Measurements from ENCODE around the gene PLCB3. TPM values are rescaled to one million over a fixed set of nuclear protein-coding genes. Genes with fewer than 3 reads are reported as not detected.

Gene PLCB3
- total RNA-seq, 4 donors from 2014 or later, result 30.5 to 38.4 (median 37.4) TPM

DNA sequence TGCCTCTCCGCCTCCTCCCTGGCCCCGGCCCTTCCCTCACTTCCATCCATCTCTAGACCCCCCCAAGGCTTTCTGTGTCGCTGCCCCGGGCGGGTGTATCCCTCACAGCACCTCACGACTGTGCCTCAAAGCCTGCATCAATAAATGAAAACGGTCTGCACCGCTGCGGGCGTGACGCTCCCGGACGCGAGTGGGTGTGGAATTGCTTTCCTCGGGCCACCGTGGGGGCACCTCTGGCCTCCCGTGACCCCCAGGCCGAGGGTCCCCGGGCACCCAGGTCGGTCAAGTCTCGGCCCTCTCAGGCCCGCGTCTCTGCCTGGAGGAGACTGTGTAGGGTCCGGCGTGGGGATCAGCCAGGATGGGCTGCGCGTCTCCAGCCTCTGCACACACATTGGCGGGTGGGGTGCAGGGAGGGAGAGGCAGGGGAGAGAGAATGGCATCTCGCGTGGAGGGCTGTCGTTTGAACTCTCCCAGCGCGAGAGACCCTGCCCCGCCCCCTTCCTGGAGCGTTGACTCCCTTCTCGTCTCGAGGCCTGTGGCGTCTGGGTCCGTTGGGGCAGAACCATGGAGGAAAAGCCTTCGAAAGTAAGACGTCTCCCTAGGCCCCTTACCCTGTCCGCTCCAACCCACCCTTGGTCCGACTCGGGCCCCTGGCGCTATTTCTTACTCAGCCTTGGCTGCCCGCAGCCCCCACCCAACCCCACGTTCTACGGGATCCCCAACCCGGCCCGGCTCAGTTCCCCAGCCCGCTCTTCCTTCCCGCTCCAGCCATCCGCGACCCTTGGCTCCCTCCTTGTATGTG lies 48.7 kb downstream of the PLCB3 start, which contains the start of gene CATSPERZ:
Gene CATSPERZ, plus strand, starts transcription at position 512 of the 802 bp plus-strand sequence. Its CDS starts 53 bp downstream, at position 565.
- TF ChIP-seq, protein P1, sequence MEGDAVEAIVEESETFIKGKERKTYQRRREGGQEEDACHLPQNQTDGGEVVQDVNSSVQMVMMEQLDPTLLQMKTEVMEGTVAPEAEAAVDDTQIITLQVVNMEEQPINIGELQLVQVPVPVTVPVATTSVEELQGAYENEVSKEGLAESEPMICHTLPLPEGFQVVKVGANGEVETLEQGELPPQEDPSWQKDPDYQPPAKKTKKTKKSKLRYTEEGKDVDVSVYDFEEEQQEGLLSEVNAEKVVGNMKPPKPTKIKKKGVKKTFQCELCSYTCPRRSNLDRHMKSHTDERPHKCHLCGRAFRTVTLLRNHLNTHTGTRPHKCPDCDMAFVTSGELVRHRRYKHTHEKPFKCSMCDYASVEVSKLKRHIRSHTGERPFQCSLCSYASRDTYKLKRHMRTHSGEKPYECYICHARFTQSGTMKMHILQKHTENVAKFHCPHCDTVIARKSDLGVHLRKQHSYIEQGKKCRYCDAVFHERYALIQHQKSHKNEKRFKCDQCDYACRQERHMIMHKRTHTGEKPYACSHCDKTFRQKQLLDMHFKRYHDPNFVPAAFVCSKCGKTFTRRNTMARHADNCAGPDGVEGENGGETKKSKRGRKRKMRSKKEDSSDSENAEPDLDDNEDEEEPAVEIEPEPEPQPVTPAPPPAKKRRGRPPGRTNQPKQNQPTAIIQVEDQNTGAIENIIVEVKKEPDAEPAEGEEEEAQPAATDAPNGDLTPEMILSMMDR (IDR thresholded peaks at IDR 0.05), result no peak
- TF ChIP-seq POLR2A (IDR thresholded peaks at IDR 0.05), result no peak
- no peak for DNase-seq (ENCODE audit: low spot score in 2 of 2)
- intact Hi-C loops (cut with DNase I; ENCODE audit: low total_unique reads), result loop anchor here (5.0 kb wide), 1 partner anchor 93 kb away; the partner anchor contains the start of gene FERMT3
- H3K4me3 ChIP-seq (ENCODE audit: low read depth, poor library complexity, severe bottlenecking), result no peak within 1 kb of the TSS
- 6 to 8% methylated on average over 29 to 49 of the region's 54 CpGs for WGBS, 2 donors

DNA sequence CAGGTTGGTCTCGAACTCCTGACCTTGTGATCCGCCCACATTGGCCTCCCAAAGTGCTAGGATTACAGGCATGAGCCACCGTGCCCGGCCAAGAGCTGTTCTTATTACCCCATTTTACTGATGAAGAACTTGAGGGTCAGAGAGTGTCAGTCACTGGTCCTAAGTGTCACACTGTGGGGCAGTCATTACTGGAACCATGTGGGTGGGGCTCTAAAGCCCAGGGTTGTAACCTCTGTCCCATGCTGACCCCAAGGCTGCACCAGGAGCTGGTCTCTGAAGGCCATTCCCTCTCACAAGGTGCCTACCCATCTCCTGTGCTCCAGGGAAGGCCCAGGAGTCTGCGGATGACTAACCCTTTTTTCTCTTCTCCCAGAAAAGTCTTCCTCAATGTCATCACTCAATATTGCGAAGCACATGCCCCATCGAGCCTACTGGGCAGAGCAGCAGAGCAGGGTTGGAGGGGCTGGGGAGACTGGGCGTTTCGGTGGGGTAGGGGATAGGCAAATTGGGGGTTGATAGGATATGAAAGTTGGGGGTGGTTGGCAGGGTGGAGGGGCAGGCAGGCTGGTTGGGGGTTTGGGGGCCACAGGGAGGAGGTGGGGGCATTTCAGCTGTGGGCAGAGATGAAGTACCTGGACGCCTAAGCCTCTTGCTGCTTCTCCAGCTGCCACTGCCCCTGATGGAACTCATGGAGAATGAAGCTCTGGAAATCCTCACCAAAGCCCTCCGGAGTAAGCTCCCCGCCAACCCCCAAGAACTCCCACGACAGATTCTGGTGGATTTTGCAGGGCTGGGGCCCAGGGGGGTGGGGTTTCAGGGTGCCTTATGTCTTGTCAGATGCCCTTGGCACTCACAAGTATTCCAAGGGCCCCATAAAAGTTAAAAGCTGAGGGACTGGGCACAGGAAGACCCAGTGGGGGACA lies 52.0 kb downstream of the PLCB3 start:
- 76 to 87% methylated on average over 13 of the region's 13 CpGs for WGBS, 2 donors
- no peak overlapping the region for H3K4me3 ChIP-seq (ENCODE audit: low read depth, poor library complexity, severe bottlenecking)
- TF ChIP-seq, protein P1 (IDR thresholded peaks at IDR 0.05), result no peak
- TF ChIP-seq POLR2A (IDR thresholded peaks at IDR 0.05), result no peak
- intact Hi-C loops (cut with DNase I; ENCODE audit: low total_unique reads), result loop anchor here (5.0 kb wide), 1 partner anchor 96 kb away; the partner anchor contains the start of gene FERMT3
- DNase-seq (ENCODE audit: low spot score in 2 of 2), result no peak

DNA sequence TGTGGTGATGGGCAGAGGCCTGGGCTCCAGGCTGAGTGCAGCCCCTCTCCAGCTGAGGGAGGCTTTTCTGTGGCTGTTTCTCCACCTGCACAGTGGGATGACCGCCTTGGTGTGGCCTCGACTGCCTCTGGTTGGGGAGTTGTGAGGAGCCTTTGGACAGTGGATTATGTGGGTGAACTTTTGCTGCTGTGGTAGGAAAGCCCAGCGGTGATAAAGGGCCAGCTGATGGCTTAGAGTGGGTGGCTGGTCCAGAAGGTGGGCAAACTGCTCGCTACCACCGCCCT lies 52.6 kb downstream of the PLCB3 start:
- H3K4me3 ChIP-seq (ENCODE audit: low read depth, poor library complexity, severe bottlenecking), result no peak overlapping the region
- intact Hi-C loops (cut with DNase I; ENCODE audit: low total_unique reads), result loop anchor here (5.0 kb wide), 1 partner anchor 97 kb away; the partner anchor contains the start of gene FERMT3
- DNase-seq (ENCODE audit: low spot score in 2 of 2), result no peak
- WGBS, 2 donors, result 54 to 62% methylated on average over 5 of the region's 5 CpGs
- no peak for TF ChIP-seq POLR2A (IDR thresholded peaks at IDR 0.05)
- TF ChIP-seq, protein P1 (IDR thresholded peaks at IDR 0.05), result no peak

DNA sequence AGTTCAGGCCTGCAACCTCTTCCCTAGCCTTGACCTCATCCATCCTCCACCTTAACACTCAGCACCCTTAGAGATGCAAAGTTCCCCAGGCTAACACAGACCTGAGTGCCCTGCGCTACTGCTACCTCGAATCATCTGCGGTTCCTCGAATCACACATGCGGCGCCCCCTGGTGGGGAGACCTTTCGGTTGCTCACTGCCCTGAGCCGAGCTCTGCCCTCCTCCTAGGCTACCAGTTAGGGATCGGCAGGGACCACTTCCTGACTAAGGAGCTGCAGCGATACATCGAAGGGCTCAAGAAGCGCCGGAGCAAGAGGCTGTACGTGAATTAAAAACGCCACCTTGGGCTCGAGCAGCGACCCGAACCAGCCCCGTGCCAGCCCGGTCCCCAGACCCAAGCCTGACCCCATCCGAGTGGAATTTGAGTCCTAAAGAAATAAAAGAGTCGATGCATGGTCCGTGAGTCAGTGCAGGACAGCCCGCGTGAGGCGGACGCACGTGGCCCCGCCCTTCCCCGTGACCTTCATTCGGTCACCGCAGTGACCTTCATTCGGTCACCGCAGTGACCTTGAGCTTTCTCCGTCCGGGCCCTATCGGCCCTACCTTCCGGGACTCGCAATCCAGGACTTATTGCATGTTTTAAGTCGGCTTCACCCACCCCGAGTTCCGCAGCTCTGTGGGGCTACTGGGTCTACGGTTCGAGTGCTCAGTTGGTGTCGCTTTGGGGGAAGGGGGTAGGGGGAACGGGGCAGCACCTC lies 53.2 kb downstream of the PLCB3 start:
- WGBS, 2 donors, result 0 to 1% methylated on average over 39 to 46 of the region's 46 CpGs
- intact Hi-C loops (cut with DNase I; ENCODE audit: low total_unique reads), result loop anchor here (5.0 kb wide), 1 partner anchor 97 kb away; the partner anchor contains the start of gene FERMT3
- TF ChIP-seq POLR2A (IDR thresholded peaks at IDR 0.05), result no peak
- TF ChIP-seq, protein P1 (IDR thresholded peaks at IDR 0.05), result peak in 1 of 3 donors; percentile 79
- peak overlapping the region; percentile 25 for H3K4me3 ChIP-seq (ENCODE audit: low read depth, poor library complexity, severe bottlenecking)
- DNase-seq (ENCODE audit: low spot score in 2 of 2), result peak; percentile 92 to 99

DNA sequence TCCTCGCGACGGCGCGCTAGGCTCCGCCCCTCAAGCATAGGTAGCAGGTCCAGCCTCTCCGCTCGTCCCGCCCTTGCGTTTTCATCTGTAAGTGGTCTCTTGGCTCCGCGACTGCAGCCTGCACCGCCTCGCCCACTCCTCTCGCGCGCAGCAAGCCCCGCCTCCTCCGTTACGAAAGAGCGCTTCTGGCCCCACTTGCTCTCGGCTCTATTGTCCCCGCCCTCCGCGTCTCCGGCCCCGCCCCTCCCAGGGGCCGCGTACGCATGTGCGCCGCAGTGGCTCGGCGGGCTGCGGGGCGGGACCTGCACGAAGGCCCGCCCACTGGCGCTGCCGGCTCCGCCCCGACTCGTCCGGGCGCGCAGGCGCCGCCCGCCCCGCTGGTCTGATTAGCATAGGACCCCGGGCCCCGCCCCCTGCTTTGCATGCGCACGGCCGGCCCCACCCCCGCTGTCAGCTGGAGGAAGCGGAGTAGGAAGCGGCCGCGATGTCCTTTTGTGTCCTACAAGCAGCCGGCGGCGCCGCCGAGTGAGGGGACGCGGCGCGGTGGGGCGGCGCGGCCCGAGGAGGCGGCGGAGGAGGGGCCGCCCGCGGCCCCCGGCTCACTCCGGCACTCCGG lies 53.9 kb downstream of the PLCB3 start, which contains the start of gene ESRRA:
Gene ESRRA, plus strand, starts transcription at position 450 of the 616 bp plus-strand sequence. CDS start 1,656 bp downstream, outside the sequence.
- 1% methylated on average over 33 of the region's 81 CpGs for WGBS, 2 donors
- intact Hi-C loops (cut with DNase I; ENCODE audit: low total_unique reads), result no loop called here

More for the DNA sequence above, 53.9 kb downstream of the PLCB3 start, which contains the start of gene ESRRA:
- TF ChIP-seq POLR2A (IDR thresholded peaks at IDR 0.05), result no peak
- TF ChIP-seq, protein P1 (IDR thresholded peaks at IDR 0.05), result no peak
- peak; percentile 99 to 100 for DNase-seq (ENCODE audit: low spot score in 2 of 2)
- H3K4me3 ChIP-seq (ENCODE audit: low read depth, poor library complexity, severe bottlenecking), result peak within 1 kb of the TSS; percentile 72
